ENCODE measurements around the gene PNPLA6. TPM values are rescaled to one million over a fixed set of nuclear protein-coding genes. Genes with fewer than 3 reads are reported as not detected.

The PNPLA6 gene
- total RNA-seq, 1 donor from 2014 or later = 129 TPM

DNA sequence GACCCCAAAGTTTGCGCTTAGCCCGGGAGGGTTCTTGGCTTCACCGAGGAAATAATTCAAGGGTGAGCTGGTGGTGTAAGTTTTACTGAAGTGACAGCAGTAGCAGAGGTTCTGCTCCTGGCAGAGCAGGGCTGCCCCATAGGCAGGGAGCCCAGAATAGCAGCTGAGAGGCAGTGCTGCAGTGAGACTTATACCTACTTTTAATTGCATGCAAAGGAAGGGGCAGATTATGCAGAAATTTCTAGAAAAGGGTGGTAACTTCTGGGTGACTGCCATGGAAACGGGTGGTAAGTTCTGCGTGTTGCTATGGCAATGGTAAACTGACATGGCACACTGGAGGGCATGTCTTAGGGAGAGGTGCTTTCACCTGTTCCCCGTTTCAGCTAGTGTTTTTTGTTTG lies 42.6 kb downstream of the PNPLA6 start:
- H3K4me3 Mint-ChIP-seq (ENCODE audit: unreplicated experiment) = no peak overlapping the region
- DNase-seq (ENCODE audit: extremely low spot score, unreplicated experiment) = no peak
- TF ChIP-seq, protein P1, sequence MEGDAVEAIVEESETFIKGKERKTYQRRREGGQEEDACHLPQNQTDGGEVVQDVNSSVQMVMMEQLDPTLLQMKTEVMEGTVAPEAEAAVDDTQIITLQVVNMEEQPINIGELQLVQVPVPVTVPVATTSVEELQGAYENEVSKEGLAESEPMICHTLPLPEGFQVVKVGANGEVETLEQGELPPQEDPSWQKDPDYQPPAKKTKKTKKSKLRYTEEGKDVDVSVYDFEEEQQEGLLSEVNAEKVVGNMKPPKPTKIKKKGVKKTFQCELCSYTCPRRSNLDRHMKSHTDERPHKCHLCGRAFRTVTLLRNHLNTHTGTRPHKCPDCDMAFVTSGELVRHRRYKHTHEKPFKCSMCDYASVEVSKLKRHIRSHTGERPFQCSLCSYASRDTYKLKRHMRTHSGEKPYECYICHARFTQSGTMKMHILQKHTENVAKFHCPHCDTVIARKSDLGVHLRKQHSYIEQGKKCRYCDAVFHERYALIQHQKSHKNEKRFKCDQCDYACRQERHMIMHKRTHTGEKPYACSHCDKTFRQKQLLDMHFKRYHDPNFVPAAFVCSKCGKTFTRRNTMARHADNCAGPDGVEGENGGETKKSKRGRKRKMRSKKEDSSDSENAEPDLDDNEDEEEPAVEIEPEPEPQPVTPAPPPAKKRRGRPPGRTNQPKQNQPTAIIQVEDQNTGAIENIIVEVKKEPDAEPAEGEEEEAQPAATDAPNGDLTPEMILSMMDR (IDR thresholded peaks at IDR 0.05) = no peak
- H3K27me3 Mint-ChIP-seq (ENCODE audit: unreplicated experiment) = peaks cover 30% of the 10 kb centered on the region
- H3K4me1 Mint-ChIP-seq (ENCODE audit: unreplicated experiment) = no peaks in the 10 kb centered on the region
- H3K27ac Mint-ChIP-seq (ENCODE audit: unreplicated experiment) = no peak overlapping the region
- no peaks in the 10 kb centered on the region for H3K9me3 Mint-ChIP-seq (ENCODE audit: unreplicated experiment)
- H3K36me3 Mint-ChIP-seq (ENCODE audit: unreplicated experiment) = no peaks in the 10 kb centered on the region

DNA sequence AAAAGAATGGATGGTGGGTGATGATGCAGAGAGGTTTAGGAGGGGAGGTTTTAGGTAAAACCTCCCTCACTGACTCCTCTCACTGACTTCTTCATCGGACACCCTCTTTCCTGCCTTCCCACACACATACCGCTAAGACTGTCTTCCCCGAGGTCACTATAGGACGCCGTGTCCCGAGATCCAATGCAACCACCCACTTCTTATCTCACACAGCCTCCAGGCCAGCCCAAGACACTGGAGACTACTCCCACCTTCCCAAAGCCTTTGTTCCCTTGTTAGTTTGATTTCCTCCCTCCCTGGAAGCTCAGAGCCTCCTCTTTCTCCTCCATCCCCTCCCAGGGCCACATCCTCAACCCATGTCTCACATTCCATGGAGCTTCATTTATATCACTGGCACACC lies 43.7 kb downstream of the PNPLA6 start:
- TF ChIP-seq, protein P1 (IDR thresholded peaks at IDR 0.05) = no peak
- Mint-ChIP-seq H3K27ac (ENCODE audit: unreplicated experiment) (no peak overlapping the region), H3K36me3 (ENCODE audit: unreplicated experiment) (no peaks in the 10 kb centered on the region), H3K9me3 (ENCODE audit: unreplicated experiment) (no peaks in the 10 kb centered on the region), H3K4me3 (ENCODE audit: unreplicated experiment) (no peak overlapping the region), H3K27me3 (ENCODE audit: unreplicated experiment) (peaks cover 26% of the 10 kb centered on the region), H3K4me1 (ENCODE audit: unreplicated experiment) (no peaks in the 10 kb centered on the region)
- DNase-seq (ENCODE audit: extremely low spot score, unreplicated experiment) = no peak

DNA sequence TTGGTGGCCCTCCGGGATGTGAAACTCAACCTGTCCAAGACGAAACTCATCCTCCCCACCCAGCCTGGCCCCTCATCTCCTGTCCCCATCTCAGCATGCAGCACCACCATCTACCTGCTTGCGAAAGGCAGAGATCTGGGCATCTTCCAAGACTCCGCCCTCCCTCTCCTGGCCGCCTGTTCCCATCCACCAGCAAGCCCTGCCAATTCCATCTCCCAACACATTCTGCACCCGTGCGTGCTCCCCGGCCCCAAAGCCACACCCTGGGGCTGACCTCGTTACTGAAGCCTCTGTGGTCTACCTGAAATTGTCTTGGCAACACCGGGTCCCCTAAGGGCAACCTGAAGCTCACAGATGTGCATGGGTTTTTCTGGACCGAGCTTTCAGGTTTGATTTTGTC lies 46.9 kb downstream of the PNPLA6 start:
- H3K27me3 Mint-ChIP-seq (ENCODE audit: unreplicated experiment) = peaks cover 21% of the 10 kb centered on the region
- H3K27ac Mint-ChIP-seq (ENCODE audit: unreplicated experiment) = no peak overlapping the region
- no peaks in the 10 kb centered on the region for H3K4me1 Mint-ChIP-seq (ENCODE audit: unreplicated experiment)
- no peaks in the 10 kb centered on the region for H3K36me3 Mint-ChIP-seq (ENCODE audit: unreplicated experiment)
- TF ChIP-seq, protein P1 (IDR thresholded peaks at IDR 0.05) = no peak
- no peak for DNase-seq (ENCODE audit: extremely low spot score, unreplicated experiment)
- H3K4me3 Mint-ChIP-seq (ENCODE audit: unreplicated experiment) = no peak overlapping the region
- H3K9me3 Mint-ChIP-seq (ENCODE audit: unreplicated experiment) = no peaks in the 10 kb centered on the region

DNA sequence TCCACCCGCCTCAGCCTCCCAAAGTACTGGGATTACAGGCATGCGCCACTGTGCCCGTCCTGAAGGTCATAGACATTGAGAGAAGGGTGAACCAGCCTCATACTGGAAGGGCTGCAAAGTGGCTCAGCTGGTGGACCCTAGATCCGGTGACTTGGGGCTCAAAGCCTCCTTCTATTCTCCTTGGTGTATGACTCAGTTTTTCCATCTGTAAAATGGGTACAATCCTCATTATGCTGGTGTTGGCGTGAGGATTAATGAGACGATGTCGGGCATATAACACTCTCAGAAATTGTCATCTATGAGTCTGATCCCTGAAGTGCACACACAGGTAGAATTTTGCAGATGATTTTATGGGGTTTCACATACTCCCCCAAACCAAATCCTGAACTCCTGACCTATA lies 54.3 kb downstream of the PNPLA6 start:
- H3K36me3 Mint-ChIP-seq (ENCODE audit: unreplicated experiment) = no peaks in the 10 kb centered on the region
- H3K9me3 Mint-ChIP-seq (ENCODE audit: unreplicated experiment) = no peaks in the 10 kb centered on the region
- peaks cover 19% of the 10 kb centered on the region for H3K27me3 Mint-ChIP-seq (ENCODE audit: unreplicated experiment)
- TF ChIP-seq, protein P1 (IDR thresholded peaks at IDR 0.05) = no peak
- H3K4me1 Mint-ChIP-seq (ENCODE audit: unreplicated experiment) = no peaks in the 10 kb centered on the region
- H3K4me3 Mint-ChIP-seq (ENCODE audit: unreplicated experiment) = no peak overlapping the region
- DNase-seq (ENCODE audit: extremely low spot score, unreplicated experiment) = no peak
- no peak overlapping the region for H3K27ac Mint-ChIP-seq (ENCODE audit: unreplicated experiment)

DNA sequence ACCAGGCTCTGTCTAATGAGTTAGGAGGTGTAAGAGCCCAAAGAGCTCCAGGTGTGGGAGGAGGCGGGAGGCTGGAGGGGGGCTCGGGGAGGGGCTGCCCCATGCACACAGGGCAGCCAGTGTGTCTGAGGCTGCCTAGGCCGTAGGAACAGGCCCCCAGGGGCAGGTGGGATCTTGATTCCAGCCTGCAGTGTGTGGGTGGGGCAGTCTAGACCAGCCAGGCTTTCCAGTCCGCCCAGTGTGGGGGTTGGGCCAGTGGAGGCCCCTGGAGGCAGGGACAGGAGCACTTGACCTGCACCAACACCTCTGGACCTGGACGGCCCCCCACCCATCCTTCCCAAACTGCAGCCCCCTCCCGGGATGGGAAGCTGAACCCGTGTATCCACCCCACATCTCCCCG lies 54.7 kb downstream of the PNPLA6 start:
- H3K4me1 Mint-ChIP-seq (ENCODE audit: unreplicated experiment) = peaks cover 2% of the 10 kb centered on the region
- H3K9me3 Mint-ChIP-seq (ENCODE audit: unreplicated experiment) = no peaks in the 10 kb centered on the region
- DNase-seq (ENCODE audit: extremely low spot score, unreplicated experiment) = no peak
- H3K27ac Mint-ChIP-seq (ENCODE audit: unreplicated experiment) = no peak overlapping the region
- H3K4me3 Mint-ChIP-seq (ENCODE audit: unreplicated experiment) = no peak overlapping the region
- H3K36me3 Mint-ChIP-seq (ENCODE audit: unreplicated experiment) = no peaks in the 10 kb centered on the region
- TF ChIP-seq, protein P1 (IDR thresholded peaks at IDR 0.05) = no peak
- H3K27me3 Mint-ChIP-seq (ENCODE audit: unreplicated experiment) = peaks cover 19% of the 10 kb centered on the region

Measured in osteocyte (in vitro differentiated cells).